Kidney epithelial cell (primary cell): Measurements from ENCODE around the gene RMND1. TPM values are rescaled to one million over a fixed set of nuclear protein-coding genes. Genes with fewer than 3 reads are reported as not detected.

Experiments
- DNase-seq: peaks from one replicate; pipeline ENCODE4 v3.0.0-alpha.2; 2010; ENCODE audit warnings: low read depth
- H3K27me3 ChIP-seq: 2 replicates; pipeline ENCODE4 v1.6.0; 2011; ENCODE audit warnings: low read length; ENCODE audit not compliant: control insufficient read depth, insufficient read depth
- H3K36me3 ChIP-seq: 2 replicates; pipeline ENCODE4 v1.5.1; 2011; ENCODE audit warnings: low read length; ENCODE audit not compliant: control insufficient read depth, insufficient read depth
- H3K4me3 ChIP-seq: 2 replicates; pipeline ENCODE4 v1.5.1; 2011; ENCODE audit warnings: low read depth, mild to moderate bottlenecking, control low read depth, low read length
- CTCF ChIP-seq: IDR thresholded peaks from 2 replicates; pipeline ENCODE4 v1.5.1; 2011; ENCODE audit warnings: mild to moderate bottlenecking, moderate library complexity, low read length, control low read depth, inconsistent platforms; ENCODE audit not compliant: insufficient read depth, poor library complexity, severe bottlenecking
- total RNA-seq: library from RNA; depleted of rRNA; stranded (reverse); fragments of >200 nt; gene quantifications from 2 replicates; pipeline ENCODE4 v1.2.3, GENCODE V29; 2015

Gene RMND1
- total RNA-seq, 1 donor from 2014 or later: 59.8 TPM

GRCh38 chr6:151434369-151434768 lies 17.6 kb downstream of the RMND1 start:
- Histone ChIP-seq H3K36me3 (no peaks in the 10 kb centered on the region), H3K4me3 (no peak overlapping the region), H3K27me3 (no peaks in the 10 kb centered on the region)
- no peak for DNase-seq
- TF ChIP-seq CTCF: no peak

- no peak for TF ChIP-seq CTCF
Measured at GRCh38 chr6:151432651-151433050, 19.3 kb downstream of the RMND1 start.

GRCh38 chr6:151431337-151431736 lies 20.6 kb downstream of the RMND1 start:
- DNase-seq: no peak
- Histone ChIP-seq H3K36me3 (no peaks in the 10 kb centered on the region), H3K4me3 (no peak overlapping the region), H3K27me3 (no peaks in the 10 kb centered on the region)
- no peak for TF ChIP-seq CTCF

More at GRCh38 chr6:151432651-151433050, 19.3 kb downstream of the RMND1 start:
- DNase-seq: no peak
- Histone ChIP-seq H3K27me3 (no peaks in the 10 kb centered on the region), H3K36me3 (no peaks in the 10 kb centered on the region), H3K4me3 (no peak overlapping the region)

- peak; percentile 15 for TF ChIP-seq CTCF
- no peaks in the 10 kb centered on the region for H3K27me3 ChIP-seq
- no peak overlapping the region for H3K4me3 ChIP-seq
- H3K36me3 ChIP-seq: no peaks in the 10 kb centered on the region
- DNase-seq: no peak
Measured at GRCh38 chr6:151430886-151431285, 21.0 kb downstream of the RMND1 start.

- DNase-seq: no peak
- Histone ChIP-seq H3K27me3 (no peaks in the 10 kb centered on the region), H3K4me3 (no peak overlapping the region), H3K36me3 (no peaks in the 10 kb centered on the region)
- TF ChIP-seq CTCF: no peak
Measured at GRCh38 chr6:151428093-151428735, 23.7 kb downstream of the RMND1 start.

GRCh38 chr6:151425561-151425960 lies 26.4 kb downstream of the RMND1 start:
- Histone ChIP-seq H3K36me3 (no peaks in the 10 kb centered on the region), H3K27me3 (no peaks in the 10 kb centered on the region), H3K4me3 (no peak overlapping the region)
- DNase-seq: peak; percentile 78
- TF ChIP-seq CTCF: no peak
